CD14-positive monocyte (primary cell): ENCODE measurements around the gene DACT3. TPM values are rescaled to one million over a fixed set of nuclear protein-coding genes. Genes with fewer than 3 reads are reported as not detected.

Source experiments
- DNase-seq, 3 donors: peaks; one replicate each; pipeline ENCODE4 v3.0.0-alpha.2; 2011 to 2022
- H2AFZ ChIP-seq: 2 replicates; pipeline ENCODE4 v1.6.0; 2012; ENCODE audit warnings: mild to moderate bottlenecking, low read depth, low read length, inconsistent platforms; ENCODE audit not compliant: insufficient read depth, poor library complexity, severe bottlenecking
- H3K27ac ChIP-seq, 2 donors: 1 replicate in 1 of 2; 2 replicates in 1 of 2; pipeline ENCODE4 v1.5.1; 2012 to 2013; ENCODE audit warnings: low read length in 2 of 2, control low read depth in 1 of 2, inconsistent platforms in 1 of 2, low read depth in 1 of 2, mild to moderate bottlenecking in 1 of 2
- H3K27me3 ChIP-seq, 2 donors: one replicate each; pipeline versions ENCODE4 v1.6.0 to v1.6.1; 2011 to 2013; ENCODE audit warnings: low read length in 2 of 2; ENCODE audit not compliant: control insufficient read depth in 2 of 2, insufficient read depth in 2 of 2
- H3K36me3 ChIP-seq, 2 donors: replicated peaks in 1 of 2; 1 replicate in 1 of 2; 2 replicates in 1 of 2; pipeline versions ENCODE4 v1.5.1 to v1.6.1; 2012 to 2013; ENCODE audit warnings: low read length in 2 of 2, control low read depth in 1 of 2, inconsistent platforms in 1 of 2, mild to moderate bottlenecking in 1 of 2; ENCODE audit not compliant: insufficient read depth in 2 of 2, control insufficient read depth in 1 of 2
- H3K4me1 ChIP-seq, 2 donors: 1 replicate in 1 of 2; 2 replicates in 1 of 2; pipeline versions ENCODE4 v1.5.1 to v1.6.1; 2012 to 2013; ENCODE audit warnings: low read length in 2 of 2, control low read depth in 1 of 2, inconsistent platforms in 1 of 2, mild to moderate bottlenecking in 1 of 2, moderate library complexity in 1 of 2; ENCODE audit not compliant: insufficient read depth in 2 of 2, control insufficient read depth in 1 of 2
- H3K4me2 ChIP-seq: replicated peaks from 2 replicates; pipeline ENCODE3; 2012; ENCODE audit warnings: low read length, moderate library complexity, mild to moderate bottlenecking; ENCODE audit not compliant: poor library complexity, severe bottlenecking; ENCODE audit errors: extremely low read depth
- H3K4me3 ChIP-seq, 3 experiments: fragments of 200-600 bp in 1 of 3; sonication (generic) in 1 of 3; replicated peaks in 1 of 3; 1 replicate in 2 of 3; 2 replicates in 1 of 3; pipeline ENCODE4 v1.5.1; 2011 to 2013; ENCODE audit warnings: low read length in 3 of 3, mild to moderate bottlenecking in 3 of 3, control low read depth in 2 of 3, low read depth in 2 of 3, inconsistent platforms in 1 of 3, moderate library complexity in 1 of 3
- H3K79me2 ChIP-seq: 2 replicates; pipeline ENCODE4 v1.6.0; 2012; ENCODE audit warnings: mild to moderate bottlenecking, control low read depth, inconsistent platforms, low read length, moderate library complexity; ENCODE audit not compliant: insufficient read depth
- H3K9ac ChIP-seq: 2 replicates; pipeline ENCODE4 v1.6.0; 2017; ENCODE audit warnings: low read length, mild to moderate bottlenecking; ENCODE audit not compliant: insufficient read depth, poor library complexity, severe bottlenecking
- H3K9me3 ChIP-seq, 2 donors: replicated peaks in 1 of 2; 1 replicate in 1 of 2; 2 replicates in 1 of 2; pipeline versions ENCODE4 v1.5.1 to v1.6.1; 2012 to 2013; ENCODE audit warnings: low read length in 2 of 2, control low read depth in 1 of 2; ENCODE audit not compliant: control insufficient read depth in 1 of 2, insufficient read depth in 1 of 2
- H4K20me1 ChIP-seq: 2 replicates; pipeline ENCODE4 v1.6.0; 2012; ENCODE audit warnings: mild to moderate bottlenecking, low read length, control low read depth, moderate library complexity; ENCODE audit not compliant: insufficient read depth
- H3K27ac Mint-ChIP-seq, 7 donors: one replicate each; pipeline ENCODE4 v1.8.0; 2020; ENCODE audit warnings: mild to moderate bottlenecking in 7 of 7, mixed read lengths in 7 of 7, moderate library complexity in 6 of 7, inconsistent platforms in 2 of 7
- H3K27me3 Mint-ChIP-seq, 3 donors: one replicate each; pipeline ENCODE4 v1.8.0; 2021 to 2022; ENCODE audit warnings: low read depth in 3 of 3, mild to moderate bottlenecking in 3 of 3, mixed read lengths in 3 of 3, moderate library complexity in 3 of 3, inconsistent platforms in 1 of 3
- H3K36me3 Mint-ChIP-seq, 2 donors: one replicate each; pipeline ENCODE4 v1.8.0; 2020; ENCODE audit warnings: mixed read lengths in 2 of 2, inconsistent platforms in 1 of 2, mild to moderate bottlenecking in 1 of 2
- H3K4me1 Mint-ChIP-seq: one replicate; pipeline ENCODE4 v1.8.0; 2020; ENCODE audit warnings: mild to moderate bottlenecking, mixed read lengths
- H3K4me3 Mint-ChIP-seq, 2 donors: one replicate each; pipeline ENCODE4 v1.8.0; 2020; ENCODE audit warnings: mild to moderate bottlenecking in 2 of 2, mixed read lengths in 2 of 2, moderate library complexity in 1 of 2
- H3K9me3 Mint-ChIP-seq, 7 donors: one replicate each; pipeline ENCODE4 v1.8.0; 2020 to 2022; ENCODE audit warnings: mixed read lengths in 7 of 7, mild to moderate bottlenecking in 6 of 7, moderate library complexity in 6 of 7, inconsistent platforms in 2 of 7
- CTCF ChIP-seq: fragments of 200-600 bp; IDR thresholded peaks from one replicate; pipeline ENCODE4 v1.8.0; 2022; ENCODE audit warnings: antibody characterized with exemption, mild to moderate bottlenecking
- WGBS: methylation state at CpG from one replicate; pipeline ENCODE4 v1.1.5; 2013; ENCODE audit warnings: missing lambda C conversion rate; ENCODE audit not compliant: insufficient coverage; 5-methylcytosine and 5-hydroxymethylcytosine counted together
- intact Hi-C, 2 donors: fragments of 100-400 bp; cut with micrococcal nuclease; formaldehyde crosslinking; loops; one replicate each; pipeline versions ENCODE4 v1.15.0 to v1.15.1; 2023
- polyA plus RNA-seq, 3 donors: library from polyadenylated mRNA; depleted of rRNA in 1 of 3; unstranded in 2 of 3; stranded (reverse) in 1 of 3; fragments of 300-500 nt in 2 of 3; fragments of >200 nt in 1 of 3; fragmentation: Illumina TruSeq in 2 of 3; gene quantifications; 1 replicate in 2 of 3; 2 replicates in 1 of 3; pipeline ENCODE4 v1.2.3, GENCODE V29; 2012 to 2021

Gene DACT3
- polyA plus RNA-seq, 3 donors: 0.05 to 0.23 (median 0.09) TPM

- Histone ChIP-seq H3K36me3 (no peaks in the 10 kb centered on the region), H3K4me1 (peaks cover 65 to 68% of the 10 kb centered on the region in 2 donors), H3K79me2 (peaks cover 6% of the 10 kb centered on the region), H3K27me3 (peaks cover 0 to 9% of the 10 kb centered on the region in 2 donors), H3K4me2 (peak overlapping the region; percentile 29), H3K9me3 (no peaks in the 10 kb centered on the region), H2AFZ (peak overlapping the region; percentile 63), H4K20me1 (no peaks in the 10 kb centered on the region), H3K27ac (peak overlapping the region in 1 of 2 donors; percentile 2), H3K9ac (no peak overlapping the region), H3K4me3 (no peak overlapping the region)
- Mint-ChIP-seq H3K27ac (peak overlapping the region in 4 of 7 donors; percentile 38 to 79 (median 62)), H3K9me3 (no peaks in the 10 kb centered on the region), H3K27me3 (peaks cover 12 to 15% (median 13%) of the 10 kb centered on the region in 3 donors), H3K4me3 (peak overlapping the region in 1 of 2 donors; percentile 60), H3K36me3 (peaks cover 15 to 16% of the 10 kb centered on the region in 2 donors), H3K4me1 (peaks cover 68% of the 10 kb centered on the region)
- intact Hi-C loops: no loop called here
- WGBS: 12% methylated on average over 8 of the region's 14 CpGs
- TF ChIP-seq CTCF: no peak
- DNase-seq: peak; percentile 51 to 83 (median 69)
Measured at GRCh38 chr19:46626446-46626845, 34.5 kb downstream of the DACT3 start.

GRCh38 chr19:46625731-46626130 lies 35.3 kb downstream of the DACT3 start:
- Histone ChIP-seq H3K79me2 (peaks cover 6% of the 10 kb centered on the region), H3K27ac (peak overlapping the region; percentile 69 to 75), H3K9ac (no peak overlapping the region), H3K36me3 (peaks cover 0 to 4% of the 10 kb centered on the region in 2 donors), H3K4me3 (no peak overlapping the region), H2AFZ (no peak overlapping the region), H3K4me1 (peaks cover 65 to 71% of the 10 kb centered on the region in 2 donors), H3K4me2 (no peak overlapping the region), H3K9me3 (no peaks in the 10 kb centered on the region), H4K20me1 (no peaks in the 10 kb centered on the region), H3K27me3 (peaks cover 0 to 2% of the 10 kb centered on the region in 2 donors)
- intact Hi-C loops: no loop called here
- no peak for TF ChIP-seq CTCF
- peak overlapping the region in 6 of 7 donors; percentile 63 to 96 (median 92) for H3K27ac Mint-ChIP-seq
- no peaks in the 10 kb centered on the region for H3K9me3 Mint-ChIP-seq
- H3K4me1 Mint-ChIP-seq: peaks cover 70% of the 10 kb centered on the region
- H3K4me3 Mint-ChIP-seq: peak overlapping the region in 1 of 2 donors; percentile 37
- 83% methylated on average over 12 of the region's 12 CpGs for WGBS
- DNase-seq: no peak
- H3K36me3 Mint-ChIP-seq: peaks cover 22 to 23% of the 10 kb centered on the region in 2 donors
- peaks cover 7 to 11% (median 10%) of the 10 kb centered on the region in 3 donors for H3K27me3 Mint-ChIP-seq
